GM12878 (cell line): ENCODE data around the gene FOXJ3. TPM values are rescaled to one million over a fixed set of nuclear protein-coding genes. Genes with fewer than 3 reads are reported as not detected.

Source experiments
- ATAC-seq: fragments of 200-7000 bp; cut with Tn5 transposase; 3 replicates; pipeline ENCODE4 v1.9.1; 2020; ENCODE audit warnings: mild to moderate bottlenecking, moderate library complexity
- BruUV-seq: library from RNA; stranded (reverse); fragments of 400-500 nt; replicated peaks from 2 replicates; lab custom pipeline; 2021; lab: Mats Ljungman, UMichigan
- CTCF ChIA-PET: fragments of 300-600 bp; sonication (Branson Sonifier 250); formaldehyde crosslinking; extraction: SDS; loops from one replicate; lab custom pipeline; 2021; ENCODE audit warnings: inconsistent platforms; lab: Yijun Ruan, JAX
- POLR2A ChIA-PET: fragments of 350-600 bp; formaldehyde crosslinking; extraction: SDS; loops from one replicate; lab custom pipeline; 2021; ENCODE audit warnings: inconsistent platforms; lab: Charles Lee
- RAD21 ChIA-PET: fragments of 300-600 bp; sonication (Branson Sonifier 250); formaldehyde crosslinking; loops from one replicate; lab custom pipeline; 2023; ENCODE audit warnings: antibody characterized with exemption; ENCODE audit not compliant: unreplicated experiment; lab: Charles Lee
- SMC1A ChIA-PET: fragments of 300-600 bp; sonication (Branson Sonifier 250); formaldehyde crosslinking; loops from one replicate; lab custom pipeline; 2023; ENCODE audit not compliant: unreplicated experiment, uncharacterized antibody; lab: Charles Lee
- DNase-seq: peaks from one replicate; pipeline ENCODE4 v3.0.0-alpha.2; 2011; ENCODE audit warnings: low read depth, low spot score
- FAIRE-seq: peaks from 3 replicates; lab custom pipeline; 2011; peaks lifted over from hg19 to GRCh38; lab: Jason Lieb, UNC
- H2AFZ ChIP-seq: 2 replicates; pipeline ENCODE4 v1.6.0; 2011; ENCODE audit warnings: low read depth, low read length, control low read depth; ENCODE audit not compliant: control insufficient read depth
- H3K27ac ChIP-seq: 2 replicates; pipeline ENCODE4 v1.5.1; 2011; ENCODE audit warnings: control low read depth; ENCODE audit not compliant: control insufficient read depth, insufficient read depth
- H3K27me3 ChIP-seq, 2 experiments: replicated peaks in 1 of 2; 2 replicates each; pipeline versions ENCODE4 v1.6.0 to v1.6.1; 2011; ENCODE audit warnings: low read length in 1 of 2; ENCODE audit not compliant: control insufficient read depth in 2 of 2, insufficient read depth in 2 of 2
- H3K36me3 ChIP-seq, 2 experiments: 2 replicates each; pipeline ENCODE4 v1.5.1; 2011; ENCODE audit warnings: low read length in 1 of 2; ENCODE audit not compliant: control insufficient read depth in 2 of 2, insufficient read depth in 2 of 2
- H3K4me1 ChIP-seq: 2 replicates; pipeline ENCODE4 v1.6.1; 2011; ENCODE audit warnings: mild to moderate bottlenecking, low read length, moderate library complexity, mixed read lengths; ENCODE audit not compliant: control insufficient read depth, insufficient read depth
- H3K4me2 ChIP-seq: 2 replicates; pipeline ENCODE4 v1.6.0; 2011; ENCODE audit warnings: control low read depth; ENCODE audit not compliant: control insufficient read depth, insufficient read depth
- H3K4me3 ChIP-seq: fragments of 200-600 bp; sonication (generic); 2 replicates; pipeline ENCODE4 v1.5.1; 2016
- H3K79me2 ChIP-seq: 2 replicates; pipeline ENCODE4 v1.6.0; 2011; ENCODE audit warnings: low read length; ENCODE audit not compliant: control insufficient read depth, insufficient read depth
- H3K9ac ChIP-seq: 2 replicates; pipeline ENCODE4 v1.8.0; 2011; ENCODE audit warnings: low read length, control low read depth, mixed read lengths; ENCODE audit not compliant: control insufficient read depth, insufficient read depth
- H3K9me3 ChIP-seq: replicated peaks from 3 replicates; pipeline ENCODE4 v1.5.1; 2011; ENCODE audit warnings: mild to moderate bottlenecking, low read length; ENCODE audit not compliant: control insufficient read depth, insufficient read depth
- H4K20me1 ChIP-seq: 2 replicates; pipeline ENCODE4 v1.6.0; 2011; ENCODE audit not compliant: control insufficient read depth, insufficient read depth
- DPF2 ChIP-seq: fragments of 450-650 bp; IDR thresholded peaks from 2 replicates; pipeline ENCODE4 v1.6.1; 2017; ENCODE audit warnings: mild to moderate bottlenecking
- GATAD2B ChIP-seq: fragments of 450-650 bp; conservative IDR thresholded peaks from 2 replicates; pipeline ENCODE4 v1.6.1; 2017; ENCODE audit warnings: low read depth, mild to moderate bottlenecking, moderate library complexity
- NR2C2 ChIP-seq: IDR thresholded peaks from 2 replicates; pipeline ENCODE4 v1.6.1; 2011; ENCODE audit warnings: borderline replicate concordance, low read depth; ENCODE audit not compliant: control insufficient read depth, insufficient read length
- NR2F1 ChIP-seq: fragments of 450-650 bp; conservative IDR thresholded peaks from 2 replicates; pipeline ENCODE4 v1.6.1; 2017; ENCODE audit warnings: mild to moderate bottlenecking
- SPI1 ChIP-seq: IDR thresholded peaks from 2 replicates; pipeline ENCODE4 v1.6.1; 2011; ENCODE audit warnings: low read depth, mild to moderate bottlenecking, low read length, moderate library complexity, borderline replicate concordance; ENCODE audit not compliant: insufficient read depth
- ZNF207 ChIP-seq: fragments of 450-650 bp; IDR thresholded peaks from 2 replicates; pipeline ENCODE4 v1.6.1; 2014; ENCODE audit warnings: antibody characterized with exemption, mild to moderate bottlenecking, borderline replicate concordance
- ZNF217 ChIP-seq: fragments of 450-650 bp; IDR thresholded peaks from 2 replicates; pipeline ENCODE4 v1.6.1; 2017; ENCODE audit warnings: antibody characterized with exemption, mild to moderate bottlenecking
- ZNF622 ChIP-seq: fragments of 450-650 bp; IDR thresholded peaks from 2 replicates; pipeline ENCODE4 v1.6.1; 2017; ENCODE audit warnings: mild to moderate bottlenecking, inconsistent platforms
- ZZZ3 ChIP-seq: IDR thresholded peaks from 2 replicates; pipeline ENCODE4 v1.6.1; 2011; ENCODE audit warnings: low read depth; ENCODE audit not compliant: control insufficient read depth, insufficient read length
- WGBS: methylation state at CpG from one replicate; pipeline ENCODE4 v1.1.6; 2016; ENCODE audit warnings: low lambda C conversion rate; ENCODE audit not compliant: insufficient replicate concordance, insufficient coverage; ENCODE audit errors: missing lambda C conversion rate; 5-methylcytosine and 5-hydroxymethylcytosine counted together
- in situ Hi-C: fragments of 300-500 bp; cut with MboI; formaldehyde crosslinking; loops from 9 replicates; pipeline ENCODE4 v1.14.3; 2018; ENCODE audit warnings: mixed read lengths
- intact Hi-C: fragments of 100-400 bp; cut with micrococcal nuclease; formaldehyde crosslinking; loops from one replicate; pipeline ENCODE4 v1.14.2; 2022; ENCODE audit not compliant: unreplicated experiment
- polyA plus RNA-seq, 11 experiments: library from polyadenylated mRNA; depleted of rRNA in 4 of 11; unstranded in 6 of 11; stranded (reverse) in 5 of 11; fragments of >200 nt; fragmentation: Nextera tagmentation in 4 of 11; fragmentation: Illumina TruSeq in 1 of 11; extraction: Ambion mirVana in 4 of 11; extraction: Trizol in 1 of 11; gene quantifications; 1 replicate in 1 of 11; 2 replicates in 10 of 11; pipeline versions ENCODE4 v1.2.1 to v1.2.3, GENCODE V29; 2011 to 2016; ENCODE audit warnings: inconsistent platforms in 2 of 11, missing spikeins in 2 of 11, low read depth in 1 of 11
- total RNA-seq, 4 experiments: library from RNA; depleted of rRNA in 3 of 4; stranded (reverse); fragments of >200 nt in 3 of 4; fragmentation: Illumina TruSeq in 1 of 4; extraction: Trizol in 1 of 4; gene quantifications; 2 replicates each; pipeline versions ENCODE4 v1.2.1 to v1.2.3, GENCODE V29; 2013 to 2021
- TF ChIP-seq, protein P1 (sequence below): IDR thresholded peaks from 2 replicates; pipeline ENCODE4 v1.6.1; 2012; ENCODE audit warnings: improper control_type of control experiment, low read depth, low read length; ENCODE audit not compliant: insufficient replicate concordance
- TF ChIP-seq, protein P2 (sequence below): fragments of 450-650 bp; IDR thresholded peaks from 2 replicates; pipeline ENCODE4 v1.6.1; 2018; ENCODE audit warnings: borderline replicate concordance, mild to moderate bottlenecking; ENCODE audit not compliant: partially characterized antibody

The FOXJ3 gene
- total and polyA plus RNA-seq, 10 of the 15 experiments (the other 5 are each of a cell fraction or from before 2014, with no cell fraction given) = 9.5 to 54.2 (median 24.7) TPM

DNA sequence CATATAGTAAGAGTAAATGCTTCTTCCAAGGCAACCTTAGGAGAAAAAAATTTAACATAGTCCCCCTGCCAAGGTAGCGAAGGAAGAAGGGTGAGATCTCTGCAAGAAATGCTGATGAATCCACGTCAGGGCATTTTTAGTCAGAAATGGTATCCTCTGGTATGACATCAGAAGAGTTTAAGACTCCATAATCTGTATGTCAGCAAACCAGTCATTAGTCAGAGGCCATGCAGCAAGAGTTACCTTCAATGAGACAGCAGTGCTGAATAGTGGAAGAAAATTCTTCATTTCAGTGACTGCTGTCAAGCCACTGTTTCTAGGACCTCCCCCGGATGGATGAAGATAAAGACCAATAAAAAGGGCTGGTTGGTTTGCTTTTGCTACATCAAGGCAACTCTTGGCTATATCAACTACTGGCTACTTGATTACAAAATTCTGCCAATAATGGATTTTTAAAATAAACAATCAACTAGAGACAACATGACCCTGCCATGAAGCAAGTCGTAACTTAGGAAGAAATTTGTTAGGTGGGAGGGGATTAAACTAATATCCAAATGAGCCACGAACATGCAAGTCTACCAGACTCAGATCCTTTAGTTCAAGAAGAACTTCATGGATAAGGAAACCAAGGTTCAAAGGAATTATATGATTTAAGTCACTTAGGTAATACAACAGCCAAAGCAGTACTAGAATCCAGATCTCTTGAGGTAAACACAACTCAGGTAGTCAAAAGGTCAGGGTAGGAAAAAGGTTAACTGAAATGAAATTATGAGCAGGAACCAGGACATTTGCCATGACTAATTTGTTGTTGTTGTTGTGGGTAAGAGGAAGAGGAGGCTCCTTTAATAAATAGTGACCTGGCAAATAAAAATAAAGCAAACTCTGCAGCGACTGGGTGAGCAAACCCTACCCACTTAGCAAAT, 144.8 kb downstream of the FOXJ3 start:
- DNase-seq (no peak), ATAC-seq (no peak), FAIRE-seq (no peak)
- no peaks in the 10 kb centered on the region for H3K9me3 ChIP-seq
- no peaks in the 10 kb centered on the region for H3K79me2 ChIP-seq
- POLR2A ChIA-PET = no interaction called here
- in situ Hi-C loops (no loop called here), intact Hi-C loops (loop anchor here (5.0 kb wide), 1 partner anchor 142 kb away; no protein-coding TSS in a partner anchor)
- 97% methylated on average over 6 of the region's 6 CpGs for WGBS
- no TSS peak for BruUV-seq
- peaks cover 5 to 20% of the 10 kb centered on the region in 2 experiments for H3K36me3 ChIP-seq
- no peak overlapping the region for H3K4me2 ChIP-seq
- H3K4me3 ChIP-seq = no peak overlapping the region
- SMC1A ChIA-PET = no interaction called here
- H2AFZ ChIP-seq = no peak overlapping the region
- H3K4me1 ChIP-seq = no peaks in the 10 kb centered on the region
- no peaks in the 10 kb centered on the region for H3K27me3 ChIP-seq
- H3K27ac ChIP-seq = no peak overlapping the region
- CTCF ChIA-PET = interaction anchor here (1.1 kb wide), 1 partner anchor 16 kb away, joined by 3 read pairs; no protein-coding TSS in a partner anchor
- RAD21 ChIA-PET = no interaction called here
- H4K20me1 ChIP-seq = no peaks in the 10 kb centered on the region
- no peak overlapping the region for H3K9ac ChIP-seq
- TF ChIP-seq GATAD2B = no peak
- no peak for TF ChIP-seq ZZZ3
- TF ChIP-seq ZNF622 = no peak
- no peak for TF ChIP-seq NR2F1
- TF ChIP-seq, protein P1, sequence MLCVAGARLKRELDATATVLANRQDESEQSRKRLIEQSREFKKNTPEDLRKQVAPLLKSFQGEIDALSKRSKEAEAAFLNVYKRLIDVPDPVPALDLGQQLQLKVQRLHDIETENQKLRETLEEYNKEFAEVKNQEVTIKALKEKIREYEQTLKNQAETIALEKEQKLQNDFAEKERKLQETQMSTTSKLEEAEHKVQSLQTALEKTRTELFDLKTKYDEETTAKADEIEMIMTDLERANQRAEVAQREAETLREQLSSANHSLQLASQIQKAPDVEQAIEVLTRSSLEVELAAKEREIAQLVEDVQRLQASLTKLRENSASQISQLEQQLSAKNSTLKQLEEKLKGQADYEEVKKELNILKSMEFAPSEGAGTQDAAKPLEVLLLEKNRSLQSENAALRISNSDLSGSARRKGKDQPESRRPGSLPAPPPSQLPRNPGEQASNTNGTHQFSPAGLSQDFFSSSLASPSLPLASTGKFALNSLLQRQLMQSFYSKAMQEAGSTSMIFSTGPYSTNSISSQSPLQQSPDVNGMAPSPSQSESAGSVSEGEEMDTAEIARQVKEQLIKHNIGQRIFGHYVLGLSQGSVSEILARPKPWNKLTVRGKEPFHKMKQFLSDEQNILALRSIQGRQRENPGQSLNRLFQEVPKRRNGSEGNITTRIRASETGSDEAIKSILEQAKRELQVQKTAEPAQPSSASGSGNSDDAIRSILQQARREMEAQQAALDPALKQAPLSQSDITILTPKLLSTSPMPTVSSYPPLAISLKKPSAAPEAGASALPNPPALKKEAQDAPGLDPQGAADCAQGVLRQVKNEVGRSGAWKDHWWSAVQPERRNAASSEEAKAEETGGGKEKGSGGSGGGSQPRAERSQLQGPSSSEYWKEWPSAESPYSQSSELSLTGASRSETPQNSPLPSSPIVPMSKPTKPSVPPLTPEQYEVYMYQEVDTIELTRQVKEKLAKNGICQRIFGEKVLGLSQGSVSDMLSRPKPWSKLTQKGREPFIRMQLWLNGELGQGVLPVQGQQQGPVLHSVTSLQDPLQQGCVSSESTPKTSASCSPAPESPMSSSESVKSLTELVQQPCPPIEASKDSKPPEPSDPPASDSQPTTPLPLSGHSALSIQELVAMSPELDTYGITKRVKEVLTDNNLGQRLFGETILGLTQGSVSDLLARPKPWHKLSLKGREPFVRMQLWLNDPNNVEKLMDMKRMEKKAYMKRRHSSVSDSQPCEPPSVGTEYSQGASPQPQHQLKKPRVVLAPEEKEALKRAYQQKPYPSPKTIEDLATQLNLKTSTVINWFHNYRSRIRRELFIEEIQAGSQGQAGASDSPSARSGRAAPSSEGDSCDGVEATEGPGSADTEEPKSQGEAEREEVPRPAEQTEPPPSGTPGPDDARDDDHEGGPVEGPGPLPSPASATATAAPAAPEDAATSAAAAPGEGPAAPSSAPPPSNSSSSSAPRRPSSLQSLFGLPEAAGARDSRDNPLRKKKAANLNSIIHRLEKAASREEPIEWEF = no peak
- TF ChIP-seq SPI1 = no peak
- no peak for TF ChIP-seq ZNF207
- TF ChIP-seq, protein P2, sequence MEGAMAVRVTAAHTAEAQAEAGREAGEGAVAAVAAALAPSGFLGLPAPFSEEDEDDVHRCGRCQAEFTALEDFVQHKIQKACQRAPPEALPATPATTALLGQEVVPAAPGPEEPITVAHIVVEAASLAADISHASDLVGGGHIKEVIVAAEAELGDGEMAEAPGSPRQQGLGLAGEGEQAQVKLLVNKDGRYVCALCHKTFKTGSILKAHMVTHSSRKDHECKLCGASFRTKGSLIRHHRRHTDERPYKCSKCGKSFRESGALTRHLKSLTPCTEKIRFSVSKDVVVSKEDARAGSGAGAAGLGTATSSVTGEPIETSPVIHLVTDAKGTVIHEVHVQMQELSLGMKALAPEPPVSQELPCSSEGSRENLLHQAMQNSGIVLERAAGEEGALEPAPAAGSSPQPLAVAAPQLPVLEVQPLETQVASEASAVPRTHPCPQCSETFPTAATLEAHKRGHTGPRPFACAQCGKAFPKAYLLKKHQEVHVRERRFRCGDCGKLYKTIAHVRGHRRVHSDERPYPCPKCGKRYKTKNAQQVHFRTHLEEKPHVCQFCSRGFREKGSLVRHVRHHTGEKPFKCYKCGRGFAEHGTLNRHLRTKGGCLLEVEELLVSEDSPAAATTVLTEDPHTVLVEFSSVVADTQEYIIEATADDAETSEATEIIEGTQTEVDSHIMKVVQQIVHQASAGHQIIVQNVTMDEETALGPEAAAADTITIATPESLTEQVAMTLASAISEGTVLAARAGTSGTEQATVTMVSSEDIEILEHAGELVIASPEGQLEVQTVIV = no peak
- TF ChIP-seq ZNF217 = no peak
- no peak for TF ChIP-seq DPF2
- TF ChIP-seq NR2C2 = no peak
